ENCODE results near the gene VAMP3. TPM values are rescaled to one million over a fixed set of nuclear protein-coding genes. Genes with fewer than 3 reads are reported as not detected.

The VAMP3 gene
- total RNA-seq, 1 donor from 2014 or later, result 114 TPM

DNA sequence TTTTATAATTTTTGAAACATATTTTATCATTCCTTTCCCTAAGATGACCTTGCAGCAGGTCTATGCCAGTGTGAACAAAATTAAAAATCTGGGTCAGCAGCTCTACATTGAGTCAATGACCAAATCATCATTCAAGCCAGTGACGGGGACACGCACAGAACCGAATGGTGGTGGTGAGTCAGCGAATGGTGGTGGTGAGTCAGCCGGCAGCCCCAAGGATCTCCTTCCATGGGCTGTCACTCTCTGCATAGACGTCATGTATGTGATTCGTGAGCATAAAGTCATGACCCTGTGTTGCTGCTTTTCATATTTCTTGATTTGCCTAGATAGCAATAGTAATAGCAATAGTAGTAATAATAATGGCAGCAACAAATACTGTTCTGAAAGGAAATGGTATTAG lies 39.3 kb downstream of the VAMP3 start:
- DNase-seq (ENCODE audit: low spot score), result no peak

- no peak for DNase-seq (ENCODE audit: low spot score)
These were observed 40.4 kb downstream of the VAMP3 start for GRCh38 chr1:7811476-7811875.

- DNase-seq (ENCODE audit: low spot score), result no peak
These were observed 42.7 kb downstream of the VAMP3 start for GRCh38 chr1:7813677-7814373.

- no peak for DNase-seq (ENCODE audit: low spot score)
These were observed 50.2 kb downstream of the VAMP3 start for GRCh38 chr1:7821282-7821681.

GRCh38 chr1:7824701-7825100 lies 53.6 kb downstream of the VAMP3 start:
- DNase-seq (ENCODE audit: low spot score), result no peak

GRCh38 chr1:7826363-7826762 lies 55.3 kb downstream of the VAMP3 start:
- no peak for DNase-seq (ENCODE audit: low spot score)

- DNase-seq (ENCODE audit: low spot score), result no peak
These were observed 56.2 kb downstream of the VAMP3 start for GRCh38 chr1:7827126-7827955.

Other genes starting within 250 kb of the VAMP3 start
- 7.4 TPM for gene PER3, start 13.0 kb downstream of the VAMP3 start, total RNA-seq
- gene UTS2, start 81.8 kb downstream of the VAMP3 start, total RNA-seq, result not detected
- gene TNFRSF9, start 169.5 kb downstream of the VAMP3 start, total RNA-seq, result not detected
- 295 TPM for gene PARK7, start 190.4 kb downstream of the VAMP3 start, total RNA-seq

All from mesenteric fat pad (tissue), 1 donor.